Hematopoietic multipotent progenitor cell treated with erythropoietin and hydrocortisone succinate and interleukin-3 and kit ligand, for 15 days (in vitro differentiated cells): ENCODE measurements around the gene NR3C2.

ENCODE experiments used
- DNase-seq: peaks from one replicate; pipeline ENCODE4 v3.0.0-alpha.2; 2015; ENCODE audit warnings: low spot score

The NR3C2 gene

DNA sequence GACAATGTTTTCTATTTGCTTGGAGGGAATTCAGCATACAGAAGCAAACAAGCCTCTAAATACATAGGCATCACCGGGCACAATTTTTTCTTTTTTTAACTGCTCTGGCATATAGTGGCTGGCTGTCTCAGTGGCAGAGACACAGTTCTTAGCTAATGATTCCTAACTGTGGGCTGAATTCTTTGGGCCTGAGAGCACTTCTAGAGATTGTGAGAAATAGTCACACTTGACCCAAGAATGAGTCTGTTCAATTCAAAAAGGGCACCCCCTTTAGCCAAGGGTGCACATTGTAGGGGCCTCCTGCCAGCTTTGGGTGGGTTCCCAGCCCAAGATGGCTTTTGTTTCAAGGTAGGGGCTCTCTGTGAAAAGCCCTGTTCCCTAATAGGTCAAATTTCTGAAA is 364.6 kb downstream of the NR3C2 start:
- DNase-seq, result no peak

GRCh38 chr4:148076964-148077363 is 365.2 kb downstream of the NR3C2 start:
- no peak for DNase-seq

DNA sequence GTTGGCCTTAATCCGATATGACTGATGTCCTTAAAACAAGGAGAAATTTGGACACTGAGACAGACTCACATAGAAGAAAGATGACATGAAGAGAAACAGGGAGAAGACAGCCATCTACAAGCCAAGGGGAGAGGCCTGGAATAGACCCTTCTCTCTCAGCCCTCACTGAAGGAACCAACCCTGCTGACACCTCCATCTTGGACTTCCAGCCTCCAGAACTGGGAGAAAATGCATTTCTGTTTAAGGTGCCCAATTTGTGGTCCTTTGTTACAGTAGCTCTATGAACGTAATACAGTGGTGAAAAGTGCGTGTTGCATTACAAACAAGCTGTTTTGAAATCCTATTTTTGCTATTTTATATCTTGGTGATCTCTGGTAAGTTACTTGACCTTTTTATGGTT is 366.8 kb downstream of the NR3C2 start:
- no peak for DNase-seq

DNA sequence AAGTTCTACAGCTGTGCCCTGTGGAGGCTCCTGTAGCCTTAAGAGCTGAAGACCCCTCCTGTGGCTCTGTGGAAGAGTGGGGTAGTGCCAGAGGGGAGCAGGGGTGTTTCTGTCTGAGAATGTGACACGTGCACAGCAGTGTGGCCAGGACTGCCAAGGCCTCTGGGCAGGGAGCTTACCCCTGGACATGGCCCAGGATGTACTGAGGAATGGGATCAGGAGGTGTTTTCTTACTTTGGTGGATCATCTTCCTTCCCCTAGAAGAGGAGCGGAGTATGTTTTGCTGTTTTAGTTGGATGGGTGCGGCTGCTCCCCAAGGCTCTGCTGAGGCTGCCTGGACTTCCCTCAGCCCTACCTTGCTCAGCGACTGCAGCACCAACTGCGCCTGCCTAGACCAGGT is 367.8 kb downstream of the NR3C2 start:
- no peak for DNase-seq

- DNase-seq, result no peak
Observed at GRCh38 chr4:148073349-148073748, 368.9 kb downstream of the NR3C2 start.

DNA sequence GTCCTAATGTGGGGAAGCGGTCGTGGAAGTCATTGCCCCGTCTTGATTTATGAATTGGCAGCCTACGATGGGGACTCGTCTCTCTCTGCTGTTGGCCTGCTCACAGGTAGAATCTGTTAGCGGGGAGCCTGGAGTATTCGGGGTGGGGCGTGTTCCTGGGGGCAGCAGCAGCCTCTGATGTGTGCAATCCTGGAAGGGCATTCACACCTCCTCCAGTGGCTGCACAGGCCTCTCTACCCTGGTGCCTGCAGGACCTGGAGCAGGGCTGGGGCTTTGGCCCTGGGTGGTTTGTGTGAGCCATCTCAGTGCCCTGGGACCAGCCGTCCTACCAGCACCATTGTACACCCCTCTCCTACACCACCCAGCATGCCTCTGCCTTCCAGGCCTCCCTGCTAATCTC is 369.4 kb downstream of the NR3C2 start:
- no peak for DNase-seq

DNA sequence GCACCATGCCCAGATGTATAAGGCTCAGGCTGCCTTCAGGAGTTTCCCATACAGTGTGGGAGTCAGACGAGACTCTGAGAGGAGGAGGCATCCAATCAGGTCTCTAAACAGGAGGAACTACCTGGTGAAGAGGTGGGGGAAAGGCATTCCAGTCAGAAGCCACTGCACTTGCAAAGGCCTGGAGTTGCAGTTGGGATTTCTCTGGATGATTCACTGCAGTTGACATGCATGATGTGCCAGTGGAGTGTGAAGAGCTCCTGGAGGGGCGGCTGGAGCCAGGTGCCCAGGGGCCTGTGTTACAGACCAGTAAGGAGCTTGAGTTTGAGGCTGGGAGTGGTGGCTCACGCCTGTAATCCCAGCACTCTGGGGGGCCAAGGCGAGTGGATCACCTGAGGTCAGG is 371.2 kb downstream of the NR3C2 start:
- DNase-seq, result no peak

GRCh38 chr4:148069895-148070178 is 372.4 kb downstream of the NR3C2 start:
- no peak for DNase-seq

DNA sequence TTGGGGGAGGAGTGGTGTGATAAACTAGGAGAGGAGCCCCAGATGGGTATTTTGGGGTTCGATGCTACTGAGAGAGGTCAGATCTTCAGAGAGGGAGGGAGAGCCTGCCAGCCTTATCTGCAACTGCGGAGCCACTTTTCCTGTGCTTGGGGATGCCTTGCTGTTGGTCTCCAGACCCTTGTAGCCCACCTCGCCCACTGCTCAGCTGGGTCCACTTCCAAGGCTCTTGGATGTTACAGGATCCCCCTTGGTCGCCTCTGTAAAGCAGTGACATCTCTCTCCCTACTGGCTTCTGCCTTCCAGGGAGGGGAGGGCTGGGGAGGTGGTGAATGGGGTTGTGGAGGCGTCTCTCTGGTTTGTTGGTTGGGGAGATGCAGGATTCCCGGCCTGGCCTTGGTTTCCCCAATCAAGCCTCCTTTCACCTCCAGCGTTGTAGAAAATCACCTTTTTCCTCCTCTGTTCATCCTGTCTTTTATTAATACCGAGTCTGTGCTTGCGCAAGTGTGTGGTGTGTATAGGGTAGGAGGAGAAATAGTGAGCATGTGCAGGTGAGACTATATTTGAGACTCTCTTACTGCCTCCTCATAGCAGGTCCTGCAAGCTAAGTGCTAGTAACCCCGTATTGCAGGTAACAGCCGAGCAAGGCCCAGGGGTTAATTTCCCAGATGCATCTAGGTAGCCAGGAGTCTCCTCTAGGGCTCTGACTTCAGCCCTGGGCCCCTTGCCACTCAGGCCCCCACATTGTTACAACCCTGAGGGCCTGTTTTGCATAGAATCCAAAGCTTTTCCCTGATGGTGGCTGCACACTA is 372.9 kb downstream of the NR3C2 start:
- no peak for DNase-seq

- no peak for DNase-seq
Observed at GRCh38 chr4:148068065-148068911, 373.9 kb downstream of the NR3C2 start.

DNA sequence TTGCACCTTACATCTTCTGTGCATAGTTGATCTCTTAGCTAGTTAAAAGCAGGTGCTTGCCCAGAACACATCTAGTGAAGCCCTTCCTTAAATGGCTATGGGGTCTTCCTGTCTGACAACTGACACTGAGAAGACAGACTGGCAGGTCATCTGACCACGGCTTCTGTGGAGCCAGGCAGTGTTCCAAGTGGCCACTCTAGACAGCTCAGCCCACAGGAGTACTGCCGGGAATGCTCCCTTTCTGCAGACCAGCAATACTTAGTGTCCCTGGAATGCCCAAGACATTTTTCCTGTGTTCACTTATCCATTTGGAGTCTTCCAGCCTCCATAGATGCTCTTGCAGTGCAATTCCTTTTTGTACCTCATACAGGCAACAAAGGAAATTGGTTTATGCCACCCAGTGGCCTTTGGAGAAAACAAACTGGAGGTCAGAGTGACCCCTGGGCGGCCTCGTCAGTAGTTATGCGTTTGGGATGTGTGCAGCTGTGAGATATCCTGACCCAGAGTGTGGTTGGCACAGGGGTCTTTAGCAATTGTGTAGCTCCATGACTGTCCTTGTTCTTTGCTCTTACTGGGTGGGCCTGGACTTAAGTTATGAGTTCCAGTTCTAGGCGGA is 374.8 kb downstream of the NR3C2 start:
- DNase-seq, result no peak

GRCh38 chr4:148065075-148065474 is 377.1 kb downstream of the NR3C2 start:
- DNase-seq, result no peak

DNA sequence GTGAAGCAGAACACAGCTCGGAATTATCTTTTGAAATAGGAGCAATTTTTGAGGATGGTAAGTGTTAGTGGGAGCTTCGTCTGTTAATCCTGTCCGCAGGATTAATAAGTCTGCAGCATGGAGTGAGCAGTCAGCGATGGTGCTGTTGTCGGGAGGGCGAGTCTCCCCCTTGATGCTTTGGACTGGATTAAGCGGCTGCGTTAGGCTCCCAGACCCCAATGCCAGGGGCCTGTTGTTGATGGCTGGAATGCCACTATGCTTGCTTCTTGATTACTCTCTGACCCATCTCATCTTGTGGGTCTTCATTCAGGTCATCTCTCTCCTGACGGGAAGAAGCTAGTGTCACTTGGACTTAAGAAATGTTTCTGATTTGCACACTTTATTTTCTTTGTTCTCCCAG is 377.8 kb downstream of the NR3C2 start:
- DNase-seq, result no peak

DNA sequence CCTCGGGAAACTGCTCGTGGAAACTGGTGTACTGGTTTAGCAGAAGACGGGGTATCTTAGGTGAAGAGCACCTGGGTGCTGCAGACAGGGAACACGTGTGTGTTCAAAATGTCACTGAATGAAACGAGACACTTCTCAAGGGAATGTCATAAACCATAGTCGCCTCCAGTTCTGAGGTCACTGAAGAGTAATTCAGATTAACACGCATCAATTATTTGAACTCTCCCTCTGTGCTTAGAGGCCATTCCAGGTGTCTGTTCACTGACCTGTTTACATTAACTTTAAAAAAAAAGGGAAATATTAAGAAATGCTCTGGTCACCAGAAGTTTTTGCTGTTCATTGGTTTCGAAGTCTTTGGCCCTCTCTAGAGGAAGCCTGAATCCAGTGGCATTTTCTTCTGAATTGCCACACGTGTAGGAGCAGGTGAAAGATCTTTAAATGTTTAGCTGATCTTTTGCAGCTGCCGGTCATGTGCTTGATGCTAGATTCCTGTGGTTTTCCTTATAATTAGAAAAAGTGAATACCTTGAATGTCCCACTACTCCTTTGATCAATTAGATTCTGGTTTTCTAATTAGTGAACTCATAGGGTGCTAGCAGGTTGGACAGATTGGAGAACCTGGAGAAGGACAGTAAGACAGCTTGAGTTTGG is 379.8 kb downstream of the NR3C2 start:
- no peak for DNase-seq

DNA sequence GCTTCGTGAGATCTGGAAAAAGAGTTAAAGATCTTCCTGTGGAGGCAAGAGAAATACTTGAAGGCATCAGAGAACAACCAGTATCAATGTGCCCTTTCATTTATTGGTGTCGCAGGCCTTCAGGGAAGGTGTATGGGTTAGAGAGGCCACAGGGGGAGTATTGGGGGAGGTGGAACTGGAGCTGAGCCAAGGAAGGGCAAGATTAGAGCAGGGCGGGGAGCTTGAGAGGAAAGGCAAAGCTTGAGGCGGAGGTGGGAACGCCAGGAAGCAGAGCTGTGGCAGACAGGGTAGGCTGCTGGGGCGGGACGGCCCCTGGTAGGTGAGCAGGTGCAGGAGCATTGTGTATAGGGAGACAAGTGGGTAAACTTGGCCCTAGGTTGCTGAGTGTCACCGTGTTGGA is 380.4 kb downstream of the NR3C2 start:
- no peak for DNase-seq

DNA sequence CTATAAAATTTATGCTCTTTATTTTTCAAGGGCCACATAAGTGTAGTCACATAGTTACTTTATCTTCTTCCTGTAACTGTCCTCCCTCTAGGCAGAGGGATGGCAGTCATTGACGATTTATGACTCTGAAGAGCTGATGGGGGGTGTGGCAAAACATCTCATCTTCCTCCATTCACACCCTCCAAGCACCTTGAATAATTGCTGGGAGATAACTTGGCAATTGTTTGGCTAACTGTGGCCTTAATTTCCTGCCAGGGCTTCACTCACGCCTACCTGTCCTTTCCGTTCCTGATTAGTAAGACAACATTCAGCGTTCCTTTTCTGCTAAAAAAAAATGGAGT is 381.1 kb downstream of the NR3C2 start:
- DNase-seq, result no peak

DNA sequence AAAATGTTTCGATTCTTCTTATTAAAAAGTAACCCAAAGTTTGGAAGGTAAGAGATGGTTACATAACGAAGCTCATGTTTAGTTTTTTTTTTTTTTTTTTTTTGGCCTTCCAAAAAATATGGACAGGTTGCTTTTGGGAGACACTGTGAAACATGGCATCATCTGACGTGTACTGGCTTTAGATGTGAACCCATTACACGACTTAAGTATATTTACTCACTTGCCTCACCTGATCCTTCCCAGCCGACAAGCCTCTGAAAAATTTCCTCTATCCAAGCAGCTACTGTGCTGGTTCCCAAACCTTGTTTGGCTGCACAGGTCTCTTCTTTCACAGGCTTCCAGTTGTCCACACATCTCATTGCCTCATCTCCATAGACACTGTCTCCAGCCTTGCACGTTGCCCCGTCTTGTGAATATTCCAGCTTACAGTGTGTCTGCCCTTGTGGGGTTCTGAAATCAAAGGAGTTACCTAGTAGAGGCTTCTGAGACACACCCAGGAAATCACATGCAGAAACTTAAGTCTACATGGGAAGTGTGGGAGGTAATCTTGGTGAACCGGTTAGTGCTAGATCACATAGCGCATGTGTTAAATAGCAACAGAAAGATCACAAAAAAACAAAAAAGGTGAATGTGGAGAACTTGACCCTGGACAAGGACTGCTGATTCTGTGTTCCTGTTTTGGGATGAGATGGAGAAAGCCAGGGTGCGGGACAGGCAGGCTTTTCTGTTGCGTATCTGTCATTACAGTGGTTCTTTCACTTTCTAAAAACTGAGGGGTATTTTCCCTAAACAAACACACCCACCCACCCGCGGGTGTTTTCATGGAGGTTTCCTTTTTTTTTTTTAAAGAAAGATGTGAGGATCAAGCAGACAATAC is 381.7 kb downstream of the NR3C2 start:
- no peak for DNase-seq

DNA sequence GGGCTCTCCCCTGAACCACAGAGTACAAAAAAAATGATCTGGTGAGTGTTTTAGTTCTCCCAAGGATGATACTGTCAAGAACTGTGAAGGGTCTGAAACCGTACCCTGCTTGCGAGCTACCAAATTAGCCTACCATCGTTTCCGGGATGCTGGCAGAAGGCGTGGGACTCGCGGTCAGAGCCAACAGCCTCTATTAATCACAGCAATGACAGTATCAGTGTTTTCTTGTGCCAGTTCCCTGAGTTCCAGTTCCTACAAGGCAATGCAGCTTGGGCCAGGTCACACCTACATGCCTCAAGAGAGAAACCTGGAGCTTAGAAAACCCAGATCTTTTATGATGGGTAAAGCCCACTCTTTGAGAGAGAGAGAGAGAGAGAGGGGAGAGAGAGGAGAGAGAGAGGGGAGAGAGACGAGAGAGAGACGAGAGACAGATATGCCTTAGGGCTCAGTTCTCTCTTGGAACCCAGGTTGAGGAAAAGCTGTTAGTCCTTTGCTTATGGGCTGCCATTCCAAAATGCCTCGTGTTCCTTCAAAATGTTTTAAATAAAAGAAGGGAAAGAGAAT is 382.5 kb downstream of the NR3C2 start:
- no peak for DNase-seq

GRCh38 chr4:148057984-148058859 is 384.0 kb downstream of the NR3C2 start:
- no peak for DNase-seq

GRCh38 chr4:148057516-148057915 is 384.7 kb downstream of the NR3C2 start:
- no peak for DNase-seq
